GM23248 (cell line): ENCODE results near the gene ICE2. TPM values are rescaled to one million over a fixed set of nuclear protein-coding genes. Genes with fewer than 3 reads are reported as not detected.

Source experiments
- DNase-seq: peaks from one replicate; pipeline ENCODE4 v3.0.0-alpha.2; 2015
- H2AFZ ChIP-seq: fragments of 200-600 bp; sonication (generic); 2 replicates; pipeline ENCODE4 v1.6.1; 2016; ENCODE audit warnings: antibody characterized with exemption
- H3F3A ChIP-seq: fragments of 200-600 bp; sonication (generic); 2 replicates; pipeline ENCODE4 v1.6.1; 2016; ENCODE audit warnings: mild to moderate bottlenecking, antibody characterized with exemption, mixed run types; ENCODE audit not compliant: insufficient read depth
- H3K27ac ChIP-seq: fragments of 200-600 bp; sonication (generic); 2 replicates; pipeline ENCODE4 v1.5.1; 2016; ENCODE audit warnings: mild to moderate bottlenecking
- H3K27me3 ChIP-seq: fragments of 200-600 bp; sonication (generic); replicated peaks from 2 replicates; pipeline ENCODE4 v1.6.1; 2016; ENCODE audit warnings: mild to moderate bottlenecking; ENCODE audit not compliant: insufficient read depth
- H3K36me3 ChIP-seq: fragments of 200-600 bp; sonication (generic); 2 replicates; pipeline ENCODE4 v1.6.1; 2016; ENCODE audit warnings: low read depth, mild to moderate bottlenecking
- H3K4me1 ChIP-seq: fragments of 200-600 bp; sonication (generic); 2 replicates; pipeline ENCODE4 v1.6.1; 2016; ENCODE audit warnings: mild to moderate bottlenecking; ENCODE audit not compliant: insufficient read depth
- H3K4me2 ChIP-seq: fragments of 200-600 bp; sonication (generic); one replicate; pipeline ENCODE4 v1.6.1; 2016; ENCODE audit warnings: mild to moderate bottlenecking; ENCODE audit not compliant: unreplicated experiment
- H3K4me3 ChIP-seq: fragments of 200-600 bp; sonication (generic); 2 replicates; pipeline ENCODE4 v1.5.1; 2016; ENCODE audit warnings: mild to moderate bottlenecking
- H3K79me2 ChIP-seq: fragments of 200-600 bp; sonication (generic); 2 replicates; pipeline ENCODE4 v1.6.1; 2016; ENCODE audit warnings: mild to moderate bottlenecking; ENCODE audit not compliant: insufficient read depth
- H3K9ac ChIP-seq: fragments of 200-600 bp; sonication (generic); 2 replicates; pipeline ENCODE4 v1.6.1; 2016; ENCODE audit warnings: mild to moderate bottlenecking
- H3K9me2 ChIP-seq: fragments of 200-600 bp; sonication (generic); 2 replicates; pipeline ENCODE4 v1.6.1; 2016; ENCODE audit warnings: mixed run types, mild to moderate bottlenecking, moderate library complexity; ENCODE audit not compliant: insufficient read depth
- H3K9me3 ChIP-seq: fragments of 200-600 bp; sonication (generic); one replicate; pipeline ENCODE4 v1.6.1; 2017; ENCODE audit warnings: low read depth
- H4K20me1 ChIP-seq: fragments of 200-600 bp; sonication (generic); 2 replicates; pipeline ENCODE4 v1.6.0; 2016; ENCODE audit not compliant: insufficient read depth
- EZH2 ChIP-seq: fragments of 200-600 bp; sonication (generic); IDR thresholded peaks from 2 replicates; pipeline ENCODE4 v1.6.1; 2018; ENCODE audit warnings: antibody characterized with exemption, mild to moderate bottlenecking; ENCODE audit not compliant: insufficient read depth, poor library complexity, severe bottlenecking
- EZH2phosphoT487 ChIP-seq: fragments of 200-600 bp; sonication (generic); IDR thresholded peaks from 2 replicates; pipeline ENCODE4 v1.6.1; 2018; ENCODE audit warnings: antibody characterized with exemption, moderate library complexity, mild to moderate bottlenecking, low read depth; ENCODE audit not compliant: insufficient read depth
- WGBS, 2 experiments: methylation state at CpG; one replicate each; pipeline ENCODE4 v1.1.6; 2015 to 2017; ENCODE audit warnings: low lambda C conversion rate in 2 of 2, low coverage in 1 of 2; ENCODE audit errors: missing lambda C conversion rate in 2 of 2; 5-methylcytosine and 5-hydroxymethylcytosine counted together
- in situ Hi-C: fragments of 300-500 bp; cut with MboI; formaldehyde crosslinking; loops from 2 replicates; pipeline ENCODE4 v1.15.0; 2020
- polyA plus RNA-seq: library from polyadenylated mRNA; unstranded; fragments of >200 nt; fragmentation: Nextera tagmentation; extraction: Ambion mirVana; gene quantifications from 2 replicates; pipeline ENCODE4 v1.2.1, GENCODE V29; 2016
- total RNA-seq: library from RNA; depleted of rRNA; stranded (reverse); fragments of >200 nt; shearing (Covaris generic); gene quantifications from 2 replicates; pipeline ENCODE4 v1.2.3, GENCODE V29; 2014

The ICE2 gene
- total and polyA plus RNA-seq, 2 experiments from 2014 or later = 21.6 to 25.5 TPM

- WGBS, 2 experiments = 32 to 40% methylated on average over 3 of the region's 3 CpGs
- H3K4me2 ChIP-seq = no peak overlapping the region
- DNase-seq = peak; percentile 61
These were observed 78.0 kb downstream of the ICE2 start for GRCh38 chr15:60400944-60401343.

DNA sequence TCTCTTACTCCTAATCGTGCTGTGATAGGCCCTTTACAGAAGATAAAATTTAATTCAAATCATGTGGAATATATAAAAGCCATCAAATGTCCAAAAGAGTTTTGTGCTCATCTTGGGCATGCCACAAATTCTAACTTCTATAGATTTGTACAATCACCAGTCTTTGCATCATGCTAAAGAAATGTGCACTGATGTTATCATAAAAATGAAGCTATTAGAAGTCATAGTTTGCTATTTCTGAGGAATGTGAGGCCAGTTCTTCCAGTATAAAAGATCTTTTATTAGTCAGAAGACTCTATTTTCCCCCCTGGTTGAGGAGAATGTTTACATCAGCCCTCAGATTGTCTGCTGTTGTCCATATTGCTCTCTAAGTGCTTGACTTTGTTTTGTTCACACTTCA is 79.0 kb downstream of the ICE2 start:
- peak overlapping the region; percentile 95 for H3K4me3 ChIP-seq
- 0% methylated on average over 1 of the region's 1 CpG for WGBS, 2 experiments
- TF ChIP-seq EZH2phosphoT487 (no peak), EZH2 (no peak)
- peaks cover 41% of the 10 kb centered on the region for H3K79me2 ChIP-seq
- no peaks in the 10 kb centered on the region for H3K9me3 ChIP-seq
- in situ Hi-C loops = no loop called here
- H3F3A ChIP-seq = peaks cover 68% of the 10 kb centered on the region
- H4K20me1 ChIP-seq = no peaks in the 10 kb centered on the region
- peaks cover 42% of the 10 kb centered on the region for H3K4me1 ChIP-seq
- peak overlapping the region; percentile 99 for H3K9ac ChIP-seq
- H3K9me2 ChIP-seq = no peaks in the 10 kb centered on the region
- H3K27me3 ChIP-seq = no peaks in the 10 kb centered on the region
- H3K27ac ChIP-seq = peak overlapping the region; percentile 100
- H3K36me3 ChIP-seq = peaks cover 20% of the 10 kb centered on the region
- H3K4me2 ChIP-seq = peak overlapping the region; percentile 79
- DNase-seq = peak; percentile 82
- H2AFZ ChIP-seq = 0 out of 2 replicates have a peak overlapping the region, but pooled peaks have one; percentile 11

More at GRCh38 chr15:60400944-60401343, 78.0 kb downstream of the ICE2 start:
- TF ChIP-seq EZH2phosphoT487 (no peak), EZH2 (no peak)
- no peaks in the 10 kb centered on the region for H4K20me1 ChIP-seq
- no peak overlapping the region for H2AFZ ChIP-seq
- H3K79me2 ChIP-seq = peaks cover 31% of the 10 kb centered on the region
- H3F3A ChIP-seq = peaks cover 57% of the 10 kb centered on the region
- H3K9me3 ChIP-seq = no peaks in the 10 kb centered on the region
- no peak overlapping the region for H3K4me3 ChIP-seq
- in situ Hi-C loops = no loop called here
- peaks cover 42% of the 10 kb centered on the region for H3K4me1 ChIP-seq
- peak overlapping the region; percentile 100 for H3K27ac ChIP-seq
- H3K27me3 ChIP-seq = no peaks in the 10 kb centered on the region
- peaks cover 10% of the 10 kb centered on the region for H3K36me3 ChIP-seq
- H3K9ac ChIP-seq = no peak overlapping the region
- H3K9me2 ChIP-seq = no peaks in the 10 kb centered on the region

DNA sequence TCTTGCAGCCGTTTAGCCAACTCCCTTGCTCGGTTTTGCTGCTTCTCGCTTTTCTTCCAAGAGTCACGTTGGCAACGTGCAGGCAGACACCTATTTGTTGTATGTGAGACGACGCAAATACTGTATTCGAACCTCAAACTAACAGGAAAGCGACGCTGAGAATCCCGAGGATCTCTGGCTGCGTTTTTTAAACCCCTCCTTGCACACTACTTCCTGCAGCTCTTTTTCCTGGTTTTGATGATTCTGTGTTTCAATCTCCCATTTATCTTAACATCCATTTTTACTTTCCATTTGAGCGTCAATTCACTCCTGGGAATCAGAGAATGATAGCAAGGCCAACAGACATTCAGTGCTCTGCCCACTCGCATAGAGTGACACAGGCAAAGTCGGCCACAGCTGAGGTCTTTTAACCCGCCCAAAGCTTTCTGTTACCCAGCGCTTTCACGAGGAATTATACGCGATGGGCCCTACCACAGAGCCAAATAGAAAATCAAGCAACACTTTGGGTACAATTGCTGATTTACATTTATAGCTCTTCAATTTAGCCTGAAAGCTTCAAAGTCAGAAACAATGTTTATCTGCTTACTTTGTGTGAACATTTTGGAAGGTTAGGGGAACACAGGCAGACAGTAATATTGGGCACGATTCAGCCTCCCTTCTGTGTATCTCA is 79.6 kb downstream of the ICE2 start:
- H3K4me2 ChIP-seq = peak overlapping the region; percentile 79
- TF ChIP-seq EZH2 = no peak
- no peak for TF ChIP-seq EZH2phosphoT487
- peak overlapping the region; percentile 99 for H3K9ac ChIP-seq
- no peaks in the 10 kb centered on the region for H4K20me1 ChIP-seq
- peaks cover 73% of the 10 kb centered on the region for H3F3A ChIP-seq
- 2 to 3% methylated on average over 19 to 21 of the region's 21 CpGs for whole genome bisulfite sequencing, 2 experiments
- peak overlapping the region; percentile 11 for H2AFZ ChIP-seq
- no peaks in the 10 kb centered on the region for H3K9me3 ChIP-seq
- peaks cover 25% of the 10 kb centered on the region for H3K36me3 ChIP-seq
- in situ Hi-C loops = no loop called here
- no peaks in the 10 kb centered on the region for H3K27me3 ChIP-seq
- H3K4me3 ChIP-seq = peak overlapping the region; percentile 95
- H3K4me1 ChIP-seq = peaks cover 42% of the 10 kb centered on the region
- peak overlapping the region; percentile 100 for H3K27ac ChIP-seq
- no peaks in the 10 kb centered on the region for H3K9me2 ChIP-seq
- H3K79me2 ChIP-seq = peaks cover 47% of the 10 kb centered on the region
- peak; percentile 63 for DNase-seq

DNA sequence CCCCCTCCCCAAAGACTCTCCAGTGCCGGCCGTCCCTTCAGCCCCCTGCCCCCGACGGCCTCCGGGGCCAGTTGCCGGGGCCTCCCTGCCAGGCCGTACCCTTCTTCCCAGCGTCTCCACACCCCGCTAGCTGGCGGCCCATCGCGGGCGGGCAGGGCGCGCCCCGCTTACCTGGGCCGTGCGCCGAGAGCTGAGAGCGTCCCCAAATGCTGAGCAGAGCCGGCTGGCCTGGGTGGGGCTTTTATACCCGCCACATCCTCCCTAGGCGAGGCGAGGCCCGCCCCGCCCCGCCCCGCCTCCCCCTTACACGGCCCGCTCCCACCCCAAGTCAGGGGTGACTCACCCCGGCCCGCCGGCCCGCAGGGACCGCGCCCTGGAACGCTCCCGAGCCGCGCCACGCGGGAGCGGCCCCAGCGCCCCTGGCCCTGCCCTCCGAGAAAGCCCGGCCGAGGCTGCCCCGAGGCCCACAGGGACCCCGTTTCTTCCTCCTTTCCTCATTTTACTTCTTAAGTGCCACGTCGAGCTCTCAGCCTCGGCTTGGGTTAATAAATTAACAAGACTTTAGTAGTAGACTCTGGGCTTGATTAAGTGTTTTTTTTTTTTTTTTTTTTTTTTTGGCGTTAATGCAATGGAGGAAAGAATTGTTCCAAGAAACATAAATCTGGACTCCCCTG is 81.0 kb downstream of the ICE2 start, which contains the start of gene ANXA2:
TSS of gene ANXA2 (minus strand) at position 215 of the 674 bp plus-strand sequence. CDS start 11,911 bp downstream, outside the sequence.
- peaks cover 76% of the 10 kb centered on the region for H3F3A ChIP-seq
- peaks cover 46% of the 10 kb centered on the region for H3K4me1 ChIP-seq
- in situ Hi-C loops = no loop called here
- peak; percentile 97 for DNase-seq
- H3K9me2 ChIP-seq = no peaks in the 10 kb centered on the region
- H4K20me1 ChIP-seq = no peaks in the 10 kb centered on the region
- WGBS, 2 experiments = 0% methylated on average over 36 to 48 of the region's 53 CpGs
- peaks cover 33% of the 10 kb centered on the region for H3K36me3 ChIP-seq
- H3K9ac ChIP-seq = peak within 1 kb of the TSS; percentile 99
- H3K79me2 ChIP-seq = peaks cover 60% of the 10 kb centered on the region
- peak within 1 kb of the TSS; percentile 100 for H3K4me2 ChIP-seq
- TF ChIP-seq EZH2 = no peak
- TF ChIP-seq EZH2phosphoT487 = no peak
- H3K27ac ChIP-seq = peak within 1 kb of the TSS; percentile 100
- no peak within 1 kb of the TSS for H2AFZ ChIP-seq
- no peaks in the 10 kb centered on the region for H3K9me3 ChIP-seq
- H3K4me3 ChIP-seq = peak within 1 kb of the TSS; percentile 95
- no peaks in the 10 kb centered on the region for H3K27me3 ChIP-seq
